ENCODE data around the gene KMT2B.

The KMT2B gene

GRCh38 chr19:35732540-35733179 lies 14.9 kb downstream of the KMT2B start:
- Histone ChIP-seq H3K27ac (no peak overlapping the region), H3K4me3 (no peak overlapping the region), H3K9ac (ENCODE audit: insufficient read length) (no peak overlapping the region), H3K36me3 (ENCODE audit: insufficient read depth, low read length) (peaks cover 55% of the 10 kb centered on the region; the same call in 1 of the 2 replicates), H3K9me3 (ENCODE audit: low read depth, low read length) (no peaks in the 10 kb centered on the region)
- TF ChIP-seq EZH2 (IDR thresholded peaks at IDR 0.05) (no peak), FOXP2 (optimal IDR thresholded peaks at IDR 0.05; ENCODE audit: control extremely low read depth, extremely low read length, insufficient read depth) (no peak), POLR2AphosphoS5 (IDR thresholded peaks at IDR 0.05; ENCODE audit: borderline replicate concordance, low read depth, low read length) (no peak)
- no peak for DNase-seq (ENCODE audit: low read depth, low spot score)

GRCh38 chr19:35733180-35734125 lies 15.7 kb downstream of the KMT2B start:
- DNase-seq (ENCODE audit: low read depth, low spot score), result no peak
- Histone ChIP-seq H3K36me3 (ENCODE audit: insufficient read depth, low read length) (peaks cover 60% of the 10 kb centered on the region; the same call in 1 of the 2 replicates), H3K27ac (no peak overlapping the region), H3K9ac (ENCODE audit: insufficient read length) (no peak overlapping the region), H3K9me3 (ENCODE audit: low read depth, low read length) (no peaks in the 10 kb centered on the region), H3K4me3 (no peak overlapping the region)
- TF ChIP-seq POLR2AphosphoS5 (IDR thresholded peaks at IDR 0.05; ENCODE audit: borderline replicate concordance, low read depth, low read length) (no peak), FOXP2 (optimal IDR thresholded peaks at IDR 0.05; ENCODE audit: control extremely low read depth, extremely low read length, insufficient read depth) (no peak), EZH2 (IDR thresholded peaks at IDR 0.05) (no peak)

GRCh38 chr19:35734273-35734672 lies 16.5 kb downstream of the KMT2B start:
- no peaks in the 10 kb centered on the region for H3K9me3 ChIP-seq (ENCODE audit: low read depth, low read length)
- TF ChIP-seq POLR2AphosphoS5 (IDR thresholded peaks at IDR 0.05; ENCODE audit: borderline replicate concordance, low read depth, low read length) (no peak), FOXP2 (optimal IDR thresholded peaks at IDR 0.05; ENCODE audit: control extremely low read depth, extremely low read length, insufficient read depth) (no peak), EZH2 (IDR thresholded peaks at IDR 0.05) (no peak)
- H3K4me3 ChIP-seq, result no peak overlapping the region
- H3K27ac ChIP-seq, result no peak overlapping the region
- peaks cover 57% of the 10 kb centered on the region; the same call in 1 of the 2 replicates for H3K36me3 ChIP-seq (ENCODE audit: insufficient read depth, low read length)
- no peak overlapping the region for H3K9ac ChIP-seq (ENCODE audit: insufficient read length)
- no peak for DNase-seq (ENCODE audit: low read depth, low spot score)

- Histone ChIP-seq H3K9me3 (ENCODE audit: low read depth, low read length) (no peaks in the 10 kb centered on the region), H3K4me3 (no peak overlapping the region), H3K27ac (no peak overlapping the region), H3K36me3 (ENCODE audit: insufficient read depth, low read length) (peaks cover 51% of the 10 kb centered on the region; the same call in 1 of the 2 replicates), H3K9ac (ENCODE audit: insufficient read length) (no peak overlapping the region)
- TF ChIP-seq FOXP2 (optimal IDR thresholded peaks at IDR 0.05; ENCODE audit: control extremely low read depth, extremely low read length, insufficient read depth) (no peak), POLR2AphosphoS5 (IDR thresholded peaks at IDR 0.05; ENCODE audit: borderline replicate concordance, low read depth, low read length) (no peak), EZH2 (IDR thresholded peaks at IDR 0.05) (no peak)
- no peak for DNase-seq (ENCODE audit: low read depth, low spot score)
Observed at GRCh38 chr19:35734889-35735288, 17.1 kb downstream of the KMT2B start.

- TF ChIP-seq FOXP2 (optimal IDR thresholded peaks at IDR 0.05; ENCODE audit: control extremely low read depth, extremely low read length, insufficient read depth), result no peak
- no peak for TF ChIP-seq POLR2AphosphoS5 (IDR thresholded peaks at IDR 0.05; ENCODE audit: borderline replicate concordance, low read depth, low read length)
- no peak for TF ChIP-seq EZH2 (IDR thresholded peaks at IDR 0.05)
- Histone ChIP-seq H3K36me3 (ENCODE audit: insufficient read depth, low read length) (peaks cover 37% of the 10 kb centered on the region; the same call in 1 of the 2 replicates), H3K4me3 (no peak overlapping the region), H3K9me3 (ENCODE audit: low read depth, low read length) (no peaks in the 10 kb centered on the region), H3K27ac (no peak overlapping the region), H3K9ac (ENCODE audit: insufficient read length) (no peak overlapping the region)
- DNase-seq (ENCODE audit: low read depth, low spot score), result no peak
Observed at GRCh38 chr19:35736913-35737886, 19.4 kb downstream of the KMT2B start.

- H3K4me3 ChIP-seq, result no peak overlapping the region
- no peak for DNase-seq (ENCODE audit: low read depth, low spot score)
- peaks cover 32% of the 10 kb centered on the region; the same call in 1 of the 2 replicates for H3K36me3 ChIP-seq (ENCODE audit: insufficient read depth, low read length)
- no peak overlapping the region for H3K27ac ChIP-seq
- TF ChIP-seq FOXP2 (optimal IDR thresholded peaks at IDR 0.05; ENCODE audit: control extremely low read depth, extremely low read length, insufficient read depth) (no peak), EZH2 (IDR thresholded peaks at IDR 0.05) (no peak), POLR2AphosphoS5 (IDR thresholded peaks at IDR 0.05; ENCODE audit: borderline replicate concordance, low read depth, low read length) (no peak)
- H3K9ac ChIP-seq (ENCODE audit: insufficient read length), result no peak overlapping the region
- H3K9me3 ChIP-seq (ENCODE audit: low read depth, low read length), result no peaks in the 10 kb centered on the region
Observed at GRCh38 chr19:35738021-35738886, 20.5 kb downstream of the KMT2B start.

- TF ChIP-seq EZH2 (IDR thresholded peaks at IDR 0.05) (no peak), POLR2AphosphoS5 (IDR thresholded peaks at IDR 0.05; ENCODE audit: borderline replicate concordance, low read depth, low read length) (no peak), FOXP2 (optimal IDR thresholded peaks at IDR 0.05; ENCODE audit: control extremely low read depth, extremely low read length, insufficient read depth) (no peak)
- H3K36me3 ChIP-seq (ENCODE audit: insufficient read depth, low read length), result peaks cover 33% of the 10 kb centered on the region; the same call in 1 of the 2 replicates
- no peak overlapping the region for H3K4me3 ChIP-seq
- no peak for DNase-seq (ENCODE audit: low read depth, low spot score)
- H3K9me3 ChIP-seq (ENCODE audit: low read depth, low read length), result no peaks in the 10 kb centered on the region
- no peak overlapping the region for H3K9ac ChIP-seq (ENCODE audit: insufficient read length)
- no peak overlapping the region for H3K27ac ChIP-seq
Observed at GRCh38 chr19:35738887-35739229, 21.1 kb downstream of the KMT2B start.

Data from SK-N-MC (cell line).